Vagina (tissue), 2 donors: ENCODE measurements around the gene HEATR5A.

Experiments used
- POLR2A ChIP-seq, 2 donors: fragments of 450-650 bp; IDR thresholded peaks; one replicate each; pipeline ENCODE4 v1.6.1; 2017; ENCODE audit warnings: antibody characterized with exemption in 2 of 2, mild to moderate bottlenecking in 2 of 2, moderate library complexity in 2 of 2
- POLR2AphosphoS5 ChIP-seq, 2 donors: sonication (generic); formaldehyde crosslinking; IDR thresholded peaks; one replicate each; pipeline ENCODE4 v1.9.0; 2017; ENCODE audit warnings: antibody characterized with exemption in 2 of 2, mild to moderate bottlenecking in 2 of 2, low read depth in 1 of 2; ENCODE audit not compliant: insufficient read depth in 1 of 2
- TF ChIP-seq, protein P1 (sequence below), 3 experiments: fragments of 450-650 bp in 2 of 3; fragments of 200-600 bp in 1 of 3; sonication (generic) in 1 of 3; IDR thresholded peaks; one replicate each; pipeline ENCODE4 v1.5.1; 2017 to 2019; ENCODE audit warnings: antibody characterized with exemption in 3 of 3, mild to moderate bottlenecking in 2 of 3, moderate library complexity in 2 of 3

DNA sequence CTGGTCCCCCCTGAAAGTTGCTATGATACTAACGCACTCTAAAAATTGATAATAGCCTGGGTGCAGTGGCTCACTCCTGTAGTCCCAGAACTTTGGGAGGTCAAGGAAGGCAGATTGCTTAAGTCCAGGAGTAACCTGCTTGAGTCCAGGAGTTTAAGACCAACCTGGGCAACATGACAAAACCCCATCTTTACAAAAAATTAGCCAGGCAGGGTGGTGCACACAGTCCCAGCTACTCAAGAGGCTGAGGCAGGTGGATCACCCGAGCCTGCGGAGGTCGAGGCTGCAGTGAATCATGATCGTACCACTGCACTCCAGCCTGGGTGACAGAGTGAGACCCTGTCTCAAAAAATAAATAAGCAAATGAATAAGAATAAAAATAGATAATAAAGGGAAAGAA, 42.9 kb downstream of the HEATR5A start:
- TF ChIP-seq, protein P1, sequence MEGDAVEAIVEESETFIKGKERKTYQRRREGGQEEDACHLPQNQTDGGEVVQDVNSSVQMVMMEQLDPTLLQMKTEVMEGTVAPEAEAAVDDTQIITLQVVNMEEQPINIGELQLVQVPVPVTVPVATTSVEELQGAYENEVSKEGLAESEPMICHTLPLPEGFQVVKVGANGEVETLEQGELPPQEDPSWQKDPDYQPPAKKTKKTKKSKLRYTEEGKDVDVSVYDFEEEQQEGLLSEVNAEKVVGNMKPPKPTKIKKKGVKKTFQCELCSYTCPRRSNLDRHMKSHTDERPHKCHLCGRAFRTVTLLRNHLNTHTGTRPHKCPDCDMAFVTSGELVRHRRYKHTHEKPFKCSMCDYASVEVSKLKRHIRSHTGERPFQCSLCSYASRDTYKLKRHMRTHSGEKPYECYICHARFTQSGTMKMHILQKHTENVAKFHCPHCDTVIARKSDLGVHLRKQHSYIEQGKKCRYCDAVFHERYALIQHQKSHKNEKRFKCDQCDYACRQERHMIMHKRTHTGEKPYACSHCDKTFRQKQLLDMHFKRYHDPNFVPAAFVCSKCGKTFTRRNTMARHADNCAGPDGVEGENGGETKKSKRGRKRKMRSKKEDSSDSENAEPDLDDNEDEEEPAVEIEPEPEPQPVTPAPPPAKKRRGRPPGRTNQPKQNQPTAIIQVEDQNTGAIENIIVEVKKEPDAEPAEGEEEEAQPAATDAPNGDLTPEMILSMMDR (IDR thresholded peaks at IDR 0.05), result no peak
- TF ChIP-seq POLR2AphosphoS5 (IDR thresholded peaks at IDR 0.05; ENCODE audit: insufficient read depth in 1 of 2, low read depth in 1 of 2), result no peak
- TF ChIP-seq POLR2A (IDR thresholded peaks at IDR 0.05), result no peak
